ENCODE measurements around the gene CRTC2. TPM values are rescaled to one million over a fixed set of nuclear protein-coding genes. Genes with fewer than 3 reads are reported as not detected.

The CRTC2 gene
- total RNA-seq, 2 experiments from 2014 or later, result 147 to 152 TPM

GRCh38 chr1:153936011-153936802 lies 22.2 kb downstream of the CRTC2 start:
- peaks cover 9% of the 10 kb centered on the region for H3K4me1 Mint-ChIP-seq (ENCODE audit: low read depth)
- peaks cover 87% of the 10 kb centered on the region for H3K36me3 ChIP-seq (ENCODE audit: insufficient read depth, low read length)
- H3K27ac Mint-ChIP-seq, result no peak overlapping the region
- H3K4me3 ChIP-seq (ENCODE audit: low read length), result no peak overlapping the region
- ChIA-PET POLR2A (no interaction called here), CTCF (no interaction called here)
- no peak for DNase-seq
- no peaks in the 10 kb centered on the region for H3K27me3 Mint-ChIP-seq
- peaks cover 87% of the 10 kb centered on the region for H3K36me3 Mint-ChIP-seq (ENCODE audit: low read depth)
- H3K9me3 Mint-ChIP-seq, result no peaks in the 10 kb centered on the region
- no peak overlapping the region for H3K27ac ChIP-seq (ENCODE audit: low read depth in 1 of 2, low read length in 2 of 2)
- H3K4me1 ChIP-seq (ENCODE audit: insufficient read depth, low read length), result peaks cover 5% of the 10 kb centered on the region
- ATAC-seq (ENCODE audit: poor library complexity), result no peak
- no peak overlapping the region for H3K4me3 Mint-ChIP-seq
- intact Hi-C loops (cut with DNase I, micrococcal nuclease), result no loop called here
- no peaks in the 10 kb centered on the region for H3K9me3 ChIP-seq (ENCODE audit: control insufficient read depth in 1 of 2, insufficient read depth in 1 of 2, low read length in 2 of 2)
- TF ChIP-seq, protein P1, sequence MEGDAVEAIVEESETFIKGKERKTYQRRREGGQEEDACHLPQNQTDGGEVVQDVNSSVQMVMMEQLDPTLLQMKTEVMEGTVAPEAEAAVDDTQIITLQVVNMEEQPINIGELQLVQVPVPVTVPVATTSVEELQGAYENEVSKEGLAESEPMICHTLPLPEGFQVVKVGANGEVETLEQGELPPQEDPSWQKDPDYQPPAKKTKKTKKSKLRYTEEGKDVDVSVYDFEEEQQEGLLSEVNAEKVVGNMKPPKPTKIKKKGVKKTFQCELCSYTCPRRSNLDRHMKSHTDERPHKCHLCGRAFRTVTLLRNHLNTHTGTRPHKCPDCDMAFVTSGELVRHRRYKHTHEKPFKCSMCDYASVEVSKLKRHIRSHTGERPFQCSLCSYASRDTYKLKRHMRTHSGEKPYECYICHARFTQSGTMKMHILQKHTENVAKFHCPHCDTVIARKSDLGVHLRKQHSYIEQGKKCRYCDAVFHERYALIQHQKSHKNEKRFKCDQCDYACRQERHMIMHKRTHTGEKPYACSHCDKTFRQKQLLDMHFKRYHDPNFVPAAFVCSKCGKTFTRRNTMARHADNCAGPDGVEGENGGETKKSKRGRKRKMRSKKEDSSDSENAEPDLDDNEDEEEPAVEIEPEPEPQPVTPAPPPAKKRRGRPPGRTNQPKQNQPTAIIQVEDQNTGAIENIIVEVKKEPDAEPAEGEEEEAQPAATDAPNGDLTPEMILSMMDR (IDR thresholded peaks at IDR 0.05), result no peak
- no peaks in the 10 kb centered on the region for H3K27me3 ChIP-seq (ENCODE audit: control insufficient read depth in 1 of 2, insufficient read depth in 2 of 2, low read length in 2 of 2)

DNA sequence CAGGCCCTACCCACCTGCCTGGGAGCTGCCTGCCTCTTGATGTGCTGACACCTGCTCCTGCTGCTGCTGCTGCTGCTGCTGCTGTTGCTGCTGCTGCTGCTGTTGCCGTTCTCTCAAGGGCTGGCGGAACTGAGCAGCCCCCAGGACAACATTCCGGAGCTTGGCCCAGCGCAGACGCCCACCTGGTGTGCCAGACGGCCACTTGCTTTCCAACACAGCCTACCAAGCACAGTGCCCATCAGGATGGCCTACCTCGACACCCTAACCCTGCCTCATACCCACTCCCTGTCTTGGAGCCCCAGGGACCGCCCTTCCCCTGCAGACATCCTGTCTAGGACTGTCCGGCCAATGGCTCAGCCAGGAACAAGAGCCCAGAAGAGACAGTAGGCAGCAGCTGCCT lies 23.7 kb downstream of the CRTC2 start:
- CTCF ChIA-PET, result no interaction called here
- Histone ChIP-seq H3K9me3 (ENCODE audit: control insufficient read depth in 1 of 2, insufficient read depth in 1 of 2, low read length in 2 of 2) (no peaks in the 10 kb centered on the region), H3K4me1 (ENCODE audit: insufficient read depth, low read length) (peaks cover 3% of the 10 kb centered on the region), H3K4me3 (ENCODE audit: low read length) (no peak overlapping the region), H3K27ac (ENCODE audit: low read depth in 1 of 2, low read length in 2 of 2) (no peak overlapping the region), H3K36me3 (ENCODE audit: insufficient read depth, low read length) (peaks cover 87% of the 10 kb centered on the region), H3K27me3 (ENCODE audit: control insufficient read depth in 1 of 2, insufficient read depth in 2 of 2, low read length in 2 of 2) (no peaks in the 10 kb centered on the region)
- intact Hi-C loops (cut with DNase I, micrococcal nuclease), result no loop called here
- DNase-seq (no peak), ATAC-seq (ENCODE audit: poor library complexity) (no peak)
- Mint-ChIP-seq H3K4me3 (no peak overlapping the region), H3K27ac (no peak overlapping the region), H3K27me3 (no peaks in the 10 kb centered on the region), H3K36me3 (ENCODE audit: low read depth) (peaks cover 86% of the 10 kb centered on the region), H3K9me3 (no peaks in the 10 kb centered on the region), H3K4me1 (ENCODE audit: low read depth) (no peaks in the 10 kb centered on the region)
- POLR2A ChIA-PET, result interaction anchor here (1.3 to 3.8 kb wide), 2 partner anchors 10 to 11 kb away, joined by 6 to 15 read pairs; partner anchors contain the start of gene GATAD2B
- TF ChIP-seq, protein P1 (IDR thresholded peaks at IDR 0.05), result no peak

DNA sequence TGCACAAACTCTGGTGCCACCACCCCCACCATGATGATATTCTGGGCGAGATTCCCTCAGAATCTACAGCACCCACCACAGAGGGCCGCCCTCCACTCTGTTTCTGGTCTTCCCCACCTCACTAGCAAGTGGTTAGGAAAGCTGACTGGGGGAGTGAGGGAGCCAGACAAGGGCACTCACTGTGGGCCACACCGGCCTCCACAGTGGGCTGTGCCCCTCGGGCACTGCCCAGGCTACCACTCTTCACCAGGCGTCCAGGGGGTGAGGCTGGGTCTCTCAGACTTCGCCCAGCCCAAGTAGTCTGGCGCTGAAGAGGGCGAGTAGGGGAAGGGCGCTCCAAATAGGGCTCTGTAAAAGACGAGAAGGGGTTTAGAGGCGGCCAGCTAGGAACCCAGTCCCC lies 24.5 kb downstream of the CRTC2 start:
- Mint-ChIP-seq H3K4me1 (ENCODE audit: low read depth) (no peaks in the 10 kb centered on the region), H3K4me3 (no peak overlapping the region), H3K27me3 (no peaks in the 10 kb centered on the region), H3K9me3 (no peaks in the 10 kb centered on the region), H3K27ac (no peak overlapping the region), H3K36me3 (ENCODE audit: low read depth) (peaks cover 78% of the 10 kb centered on the region)
- Histone ChIP-seq H3K9me3 (ENCODE audit: control insufficient read depth in 1 of 2, insufficient read depth in 1 of 2, low read length in 2 of 2) (no peaks in the 10 kb centered on the region), H3K4me1 (ENCODE audit: insufficient read depth, low read length) (no peaks in the 10 kb centered on the region), H3K4me3 (ENCODE audit: low read length) (no peak overlapping the region), H3K27me3 (ENCODE audit: control insufficient read depth in 1 of 2, insufficient read depth in 2 of 2, low read length in 2 of 2) (no peaks in the 10 kb centered on the region), H3K27ac (ENCODE audit: low read depth in 1 of 2, low read length in 2 of 2) (no peak overlapping the region), H3K36me3 (ENCODE audit: insufficient read depth, low read length) (peaks cover 84% of the 10 kb centered on the region)
- DNase-seq (no peak), ATAC-seq (ENCODE audit: poor library complexity) (no peak)
- TF ChIP-seq, protein P1 (IDR thresholded peaks at IDR 0.05), result no peak
- intact Hi-C loops (cut with DNase I, micrococcal nuclease), result no loop called here
- POLR2A ChIA-PET, result interaction anchor here (1.3 to 3.8 kb wide), 2 partner anchors 10 to 11 kb away, joined by 6 to 15 read pairs; partner anchors contain the start of gene GATAD2B
- CTCF ChIA-PET, result interaction anchor here (0.7 kb wide), 1 partner anchor 113 kb away, joined by 3 read pairs; no protein-coding TSS in a partner anchor

Measured in CD4-positive, alpha-beta T cell (primary cell).